Measurements from ENCODE around the gene LAMA2.

LAMA2 gene

DNA sequence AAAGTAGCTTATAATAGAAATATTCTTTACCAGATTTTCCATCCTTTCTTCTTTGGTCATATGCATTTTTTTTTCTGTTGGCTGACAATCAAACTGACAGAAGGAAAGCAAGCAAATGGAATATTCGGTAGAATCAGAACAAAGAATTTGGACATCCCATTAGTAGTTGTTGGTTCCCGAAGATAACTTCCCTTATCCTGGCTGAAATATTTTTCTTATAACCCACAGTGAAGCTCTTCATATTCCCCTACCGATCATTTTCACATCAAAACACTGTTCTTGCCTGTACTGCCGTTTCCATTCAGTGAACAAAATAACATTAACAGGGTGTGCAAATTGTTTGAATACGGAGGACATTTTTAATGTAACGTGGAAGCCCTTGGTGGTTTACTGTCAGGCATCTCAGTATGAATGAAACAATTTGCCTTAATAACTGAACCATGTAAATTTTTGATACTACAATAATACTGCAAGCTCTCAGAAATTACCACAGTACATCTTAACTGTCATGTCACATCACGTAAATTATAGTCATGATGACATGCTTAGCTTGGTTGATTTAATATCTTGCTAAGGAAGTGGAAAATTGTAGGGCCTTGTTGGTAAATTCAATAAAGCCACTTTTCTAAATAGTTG lies 311.5 kb downstream of the LAMA2 start:
- no peak overlapping the region for H3K4me3 ChIP-seq (replicated peaks; ENCODE audit: low read depth, low read length)
- DNase-seq (ENCODE audit: low read depth) = no peak
- TF ChIP-seq, protein P1, sequence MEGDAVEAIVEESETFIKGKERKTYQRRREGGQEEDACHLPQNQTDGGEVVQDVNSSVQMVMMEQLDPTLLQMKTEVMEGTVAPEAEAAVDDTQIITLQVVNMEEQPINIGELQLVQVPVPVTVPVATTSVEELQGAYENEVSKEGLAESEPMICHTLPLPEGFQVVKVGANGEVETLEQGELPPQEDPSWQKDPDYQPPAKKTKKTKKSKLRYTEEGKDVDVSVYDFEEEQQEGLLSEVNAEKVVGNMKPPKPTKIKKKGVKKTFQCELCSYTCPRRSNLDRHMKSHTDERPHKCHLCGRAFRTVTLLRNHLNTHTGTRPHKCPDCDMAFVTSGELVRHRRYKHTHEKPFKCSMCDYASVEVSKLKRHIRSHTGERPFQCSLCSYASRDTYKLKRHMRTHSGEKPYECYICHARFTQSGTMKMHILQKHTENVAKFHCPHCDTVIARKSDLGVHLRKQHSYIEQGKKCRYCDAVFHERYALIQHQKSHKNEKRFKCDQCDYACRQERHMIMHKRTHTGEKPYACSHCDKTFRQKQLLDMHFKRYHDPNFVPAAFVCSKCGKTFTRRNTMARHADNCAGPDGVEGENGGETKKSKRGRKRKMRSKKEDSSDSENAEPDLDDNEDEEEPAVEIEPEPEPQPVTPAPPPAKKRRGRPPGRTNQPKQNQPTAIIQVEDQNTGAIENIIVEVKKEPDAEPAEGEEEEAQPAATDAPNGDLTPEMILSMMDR (IDR thresholded peaks at IDR 0.05; ENCODE audit: low read length, missing control alignments) = no peak

DNA sequence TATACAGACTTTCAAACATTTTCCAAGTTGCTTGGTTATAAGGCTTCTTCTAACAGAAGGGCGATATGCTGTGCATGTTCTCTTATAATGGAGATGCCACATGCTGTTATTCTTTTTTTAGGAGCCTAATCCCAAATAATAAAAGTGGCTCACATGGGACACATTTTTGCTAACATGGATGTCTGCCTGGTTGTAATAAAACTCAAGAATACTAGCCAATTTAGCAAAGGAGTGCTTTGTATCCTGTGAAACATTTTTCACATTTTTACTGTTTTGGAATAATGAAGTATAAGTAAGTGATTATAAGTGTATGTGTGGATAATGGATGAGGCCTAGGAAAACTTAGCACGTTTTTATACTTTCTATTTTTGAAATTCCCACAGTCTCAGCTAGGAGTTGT lies 312.2 kb downstream of the LAMA2 start:
- TF ChIP-seq, protein P1 (IDR thresholded peaks at IDR 0.05; ENCODE audit: low read length, missing control alignments) = no peak
- H3K4me3 ChIP-seq (replicated peaks; ENCODE audit: low read depth, low read length) = no peak overlapping the region
- no peak for DNase-seq (ENCODE audit: low read depth)

DNA sequence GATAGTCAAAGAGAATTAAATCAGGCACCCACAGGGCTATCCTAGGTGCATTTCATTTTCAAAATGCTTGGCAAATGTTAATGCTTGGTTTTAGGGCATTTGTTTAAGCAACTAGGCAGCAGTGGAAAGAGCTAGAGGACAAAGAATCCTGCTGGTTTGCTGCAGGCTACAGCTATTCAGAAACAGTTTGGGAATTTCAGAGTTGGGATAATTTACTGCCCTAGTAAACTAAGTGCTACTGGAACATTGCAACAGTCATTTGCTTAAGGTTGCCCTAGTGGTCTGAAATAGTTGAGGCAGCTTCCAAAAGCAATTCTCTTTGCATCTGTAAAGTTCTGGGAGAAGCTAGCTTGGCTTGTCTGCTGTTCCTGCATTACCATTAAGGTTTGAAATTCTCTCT lies 312.7 kb downstream of the LAMA2 start:
- DNase-seq (ENCODE audit: low read depth) = no peak
- TF ChIP-seq, protein P1 (IDR thresholded peaks at IDR 0.05; ENCODE audit: low read length, missing control alignments) = no peak
- no peak overlapping the region for H3K4me3 ChIP-seq (replicated peaks; ENCODE audit: low read depth, low read length)

DNA sequence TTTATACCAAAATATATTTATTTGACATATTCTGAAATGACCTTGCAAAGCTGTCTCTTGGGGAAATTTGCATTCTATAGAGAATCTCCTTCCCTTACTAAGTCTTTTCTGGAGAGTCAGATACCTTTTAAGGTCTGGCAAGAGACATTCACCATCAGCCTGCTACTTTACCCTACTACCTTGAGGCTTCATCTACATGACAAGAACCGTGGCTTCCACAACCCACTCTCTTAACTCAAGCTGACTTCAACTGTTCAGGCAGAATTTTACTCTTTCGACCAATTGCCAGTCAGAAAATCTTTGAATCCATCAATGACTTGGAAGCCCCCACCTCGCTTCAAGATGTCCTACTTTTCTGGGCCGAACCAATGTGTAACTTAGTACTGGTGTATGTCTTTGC lies 314.2 kb downstream of the LAMA2 start:
- no peak overlapping the region for H3K4me3 ChIP-seq (replicated peaks; ENCODE audit: low read depth, low read length)
- TF ChIP-seq, protein P1 (IDR thresholded peaks at IDR 0.05; ENCODE audit: low read length, missing control alignments) = no peak
- no peak for DNase-seq (ENCODE audit: low read depth)

DNA sequence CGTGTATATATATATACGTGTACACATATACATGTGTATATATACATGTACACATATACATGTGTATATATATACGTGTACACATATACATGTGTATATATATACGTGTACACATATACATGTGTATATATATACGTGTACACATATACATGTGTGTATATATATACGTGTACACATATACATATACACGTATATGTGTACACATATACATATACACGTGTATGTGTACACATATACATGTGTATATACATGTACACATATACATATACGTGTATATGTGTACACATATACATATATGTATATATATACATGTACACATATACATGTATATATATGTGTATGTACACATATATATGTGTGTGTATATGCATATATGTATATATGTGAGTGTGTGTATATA lies 317.2 kb downstream of the LAMA2 start:
- TF ChIP-seq, protein P1 (IDR thresholded peaks at IDR 0.05; ENCODE audit: low read length, missing control alignments) = no peak
- DNase-seq (ENCODE audit: low read depth) = no peak

DNA sequence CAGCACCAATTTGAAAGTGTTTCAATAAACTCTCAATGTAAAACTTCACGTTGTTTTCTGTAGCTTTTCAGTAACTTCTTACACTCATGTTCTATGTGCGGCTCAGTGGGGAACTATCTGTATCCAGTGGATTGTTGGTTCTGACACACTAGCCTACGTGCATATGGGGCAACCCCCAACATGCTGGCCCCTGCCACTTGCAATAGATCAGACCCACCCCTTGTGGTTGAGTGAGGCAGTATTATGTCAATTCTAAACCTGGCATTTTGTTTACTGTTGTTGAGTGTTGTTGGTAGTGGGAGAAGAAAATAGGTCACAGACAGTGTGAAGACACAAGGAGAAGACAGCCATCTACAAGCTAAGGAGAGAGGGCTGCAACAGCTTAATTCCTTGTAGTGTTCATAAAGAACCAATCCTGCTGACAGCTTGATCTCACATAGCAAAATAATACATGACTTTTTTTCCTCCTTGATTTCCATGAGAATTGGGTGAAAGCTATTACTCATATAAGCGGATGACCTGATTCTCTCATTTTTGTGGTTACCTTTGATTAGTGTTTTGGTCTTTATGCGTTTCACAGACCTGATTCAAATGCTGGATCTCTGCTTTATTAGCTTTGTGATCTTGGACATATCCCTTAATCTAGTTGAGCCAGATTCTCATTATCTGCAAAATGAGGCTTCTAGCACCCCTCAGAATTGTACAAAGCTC lies 320.4 kb downstream of the LAMA2 start:
- TF ChIP-seq, protein P1 (IDR thresholded peaks at IDR 0.05; ENCODE audit: low read length, missing control alignments) = no peak
- H3K4me3 ChIP-seq (replicated peaks; ENCODE audit: low read depth, low read length) = no peak overlapping the region
- DNase-seq (ENCODE audit: low read depth) = no peak

More for the DNA sequence above, 317.2 kb downstream of the LAMA2 start:
- H3K4me3 ChIP-seq (replicated peaks; ENCODE audit: low read depth, low read length) = no peak overlapping the region

DNA sequence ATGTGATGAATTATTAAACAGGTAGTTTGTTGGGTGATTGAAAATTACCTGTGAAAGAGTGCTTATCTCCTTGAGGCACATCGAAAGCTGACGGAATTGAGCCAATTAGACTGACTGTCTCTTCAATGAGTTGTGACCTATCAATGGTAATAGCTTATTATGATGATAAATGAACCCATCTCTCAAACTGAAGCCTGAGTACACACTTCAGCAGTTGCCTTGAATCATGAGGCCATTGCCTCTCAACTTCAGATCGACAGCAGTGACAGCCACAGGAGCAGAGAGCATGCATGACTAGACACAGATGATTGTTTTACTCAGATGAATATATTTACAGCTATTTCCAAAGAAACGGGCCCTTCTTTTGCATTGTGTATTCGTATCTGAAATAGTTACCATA lies 323.9 kb downstream of the LAMA2 start:
- TF ChIP-seq, protein P1 (IDR thresholded peaks at IDR 0.05; ENCODE audit: low read length, missing control alignments) = no peak
- no peak for DNase-seq (ENCODE audit: low read depth)

More for the DNA sequence above, 323.9 kb downstream of the LAMA2 start:
- no peak overlapping the region for H3K4me3 ChIP-seq (replicated peaks; ENCODE audit: low read depth, low read length)

All from fibroblast of pulmonary artery (primary cell).